GM12878 (cell line): Measurements from ENCODE around the gene PPM1A. TPM values are rescaled to one million over a fixed set of nuclear protein-coding genes. Genes with fewer than 3 reads are reported as not detected.

Source experiments
- BACH1 ChIP-seq: fragments of 450-650 bp; IDR thresholded peaks from 2 replicates; pipeline ENCODE4 v1.6.1; 2017; ENCODE audit warnings: mild to moderate bottlenecking, borderline replicate concordance
- BCL11A ChIP-seq: IDR thresholded peaks from 2 replicates; pipeline ENCODE4 v1.6.1; 2011; ENCODE audit warnings: low read depth, low read length
- CEBPB ChIP-seq, 2 experiments: fragments of 150-350 bp in 1 of 2; IDR thresholded peaks; 2 replicates each; pipeline ENCODE4 v1.6.1; 2012 to 2014; ENCODE audit warnings: low read depth in 2 of 2, low read length in 2 of 2, borderline replicate concordance in 1 of 2, inconsistent platforms in 1 of 2
- HCFC1 ChIP-seq: fragments of 150-350 bp; IDR thresholded peaks from 2 replicates; pipeline ENCODE4 v1.6.1; 2014; ENCODE audit warnings: low read length
- MEF2B ChIP-seq: fragments of 450-650 bp; IDR thresholded peaks from 2 replicates; pipeline ENCODE4 v1.6.1; 2018; ENCODE audit warnings: mild to moderate bottlenecking, moderate library complexity; ENCODE audit not compliant: partially characterized antibody, poor library complexity, severe bottlenecking
- NFIC ChIP-seq: IDR thresholded peaks from 2 replicates; pipeline ENCODE4 v1.6.1; 2012; ENCODE audit warnings: low read depth, mild to moderate bottlenecking, inconsistent platforms, low read length, moderate library complexity
- NR2C2 ChIP-seq: IDR thresholded peaks from 2 replicates; pipeline ENCODE4 v1.6.1; 2011; ENCODE audit warnings: borderline replicate concordance, low read depth; ENCODE audit not compliant: control insufficient read depth, insufficient read length
- SRF ChIP-seq, 2 experiments: IDR thresholded peaks; 2 replicates each; pipeline ENCODE4 v1.6.1; 2011; ENCODE audit warnings: low read depth in 2 of 2, low read length in 2 of 2, mild to moderate bottlenecking in 1 of 2, moderate library complexity in 1 of 2
- polyA plus RNA-seq, 11 experiments: library from polyadenylated mRNA; depleted of rRNA in 4 of 11; unstranded in 6 of 11; stranded (reverse) in 5 of 11; fragments of >200 nt; fragmentation: Nextera tagmentation in 4 of 11; fragmentation: Illumina TruSeq in 1 of 11; extraction: Ambion mirVana in 4 of 11; extraction: Trizol in 1 of 11; gene quantifications; 1 replicate in 1 of 11; 2 replicates in 10 of 11; pipeline versions ENCODE4 v1.2.1 to v1.2.3, GENCODE V29; 2011 to 2016; ENCODE audit warnings: inconsistent platforms in 2 of 11, missing spikeins in 2 of 11, low read depth in 1 of 11
- total RNA-seq, 4 experiments: library from RNA; depleted of rRNA in 3 of 4; stranded (reverse); fragments of >200 nt in 3 of 4; fragmentation: Illumina TruSeq in 1 of 4; extraction: Trizol in 1 of 4; gene quantifications; 2 replicates each; pipeline versions ENCODE4 v1.2.1 to v1.2.3, GENCODE V29; 2013 to 2021
- TF ChIP-seq, protein P1 (sequence below): fragments of 450-650 bp; IDR thresholded peaks from 2 replicates; pipeline ENCODE4 v1.6.1; 2017; ENCODE audit warnings: mild to moderate bottlenecking, moderate library complexity
- TF ChIP-seq, protein P2 (sequence below): IDR thresholded peaks from 2 replicates; pipeline ENCODE4 v1.6.1; 2011; ENCODE audit warnings: borderline replicate concordance, low read depth, mild to moderate bottlenecking, moderate library complexity, mixed read lengths, low read length; ENCODE audit not compliant: insufficient read depth; ENCODE audit errors: extremely low read length
- TF ChIP-seq, protein P3 (sequence below): fragments of 450-650 bp; IDR thresholded peaks from 2 replicates; pipeline ENCODE4 v1.6.1; 2016; ENCODE audit warnings: mild to moderate bottlenecking
- TF ChIP-seq, protein P4 (sequence below): IDR thresholded peaks from 2 replicates; pipeline ENCODE4 v1.6.1; 2012; ENCODE audit warnings: low read depth, low read length, improper control_type of control experiment
- TF ChIP-seq, protein P5 (sequence below): fragments of 450-650 bp; IDR thresholded peaks from 2 replicates; pipeline ENCODE4 v1.6.1; 2017; ENCODE audit warnings: mild to moderate bottlenecking, low read depth, inconsistent platforms; ENCODE audit not compliant: poor library complexity, severe bottlenecking

Gene PPM1A
- total and polyA plus RNA-seq, 10 of the 15 experiments (the other 5 are each of a cell fraction or from before 2014, with no cell fraction given): 16.8 to 124 (median 47.0) TPM

DNA sequence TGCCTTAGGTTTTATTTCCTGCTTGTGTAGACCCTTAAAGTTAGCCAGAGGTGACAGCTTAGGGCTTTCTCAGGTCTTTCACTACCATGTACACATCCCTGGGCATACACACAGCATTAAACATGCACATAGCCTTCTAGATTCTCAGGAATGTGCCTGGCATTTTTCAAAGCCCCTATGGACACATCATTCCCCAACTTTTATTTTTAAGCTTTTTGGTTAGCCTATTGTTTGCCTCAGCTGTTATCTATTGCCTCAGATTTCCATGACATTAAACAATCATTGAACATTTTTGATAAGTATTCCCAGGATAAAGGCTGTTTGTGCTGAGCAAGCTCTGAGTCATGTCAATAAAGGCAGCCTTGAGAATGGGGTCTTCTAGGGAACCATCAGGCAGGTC lies 15.1 kb upstream of the PPM1A start (continued):
- TF ChIP-seq, protein P1, sequence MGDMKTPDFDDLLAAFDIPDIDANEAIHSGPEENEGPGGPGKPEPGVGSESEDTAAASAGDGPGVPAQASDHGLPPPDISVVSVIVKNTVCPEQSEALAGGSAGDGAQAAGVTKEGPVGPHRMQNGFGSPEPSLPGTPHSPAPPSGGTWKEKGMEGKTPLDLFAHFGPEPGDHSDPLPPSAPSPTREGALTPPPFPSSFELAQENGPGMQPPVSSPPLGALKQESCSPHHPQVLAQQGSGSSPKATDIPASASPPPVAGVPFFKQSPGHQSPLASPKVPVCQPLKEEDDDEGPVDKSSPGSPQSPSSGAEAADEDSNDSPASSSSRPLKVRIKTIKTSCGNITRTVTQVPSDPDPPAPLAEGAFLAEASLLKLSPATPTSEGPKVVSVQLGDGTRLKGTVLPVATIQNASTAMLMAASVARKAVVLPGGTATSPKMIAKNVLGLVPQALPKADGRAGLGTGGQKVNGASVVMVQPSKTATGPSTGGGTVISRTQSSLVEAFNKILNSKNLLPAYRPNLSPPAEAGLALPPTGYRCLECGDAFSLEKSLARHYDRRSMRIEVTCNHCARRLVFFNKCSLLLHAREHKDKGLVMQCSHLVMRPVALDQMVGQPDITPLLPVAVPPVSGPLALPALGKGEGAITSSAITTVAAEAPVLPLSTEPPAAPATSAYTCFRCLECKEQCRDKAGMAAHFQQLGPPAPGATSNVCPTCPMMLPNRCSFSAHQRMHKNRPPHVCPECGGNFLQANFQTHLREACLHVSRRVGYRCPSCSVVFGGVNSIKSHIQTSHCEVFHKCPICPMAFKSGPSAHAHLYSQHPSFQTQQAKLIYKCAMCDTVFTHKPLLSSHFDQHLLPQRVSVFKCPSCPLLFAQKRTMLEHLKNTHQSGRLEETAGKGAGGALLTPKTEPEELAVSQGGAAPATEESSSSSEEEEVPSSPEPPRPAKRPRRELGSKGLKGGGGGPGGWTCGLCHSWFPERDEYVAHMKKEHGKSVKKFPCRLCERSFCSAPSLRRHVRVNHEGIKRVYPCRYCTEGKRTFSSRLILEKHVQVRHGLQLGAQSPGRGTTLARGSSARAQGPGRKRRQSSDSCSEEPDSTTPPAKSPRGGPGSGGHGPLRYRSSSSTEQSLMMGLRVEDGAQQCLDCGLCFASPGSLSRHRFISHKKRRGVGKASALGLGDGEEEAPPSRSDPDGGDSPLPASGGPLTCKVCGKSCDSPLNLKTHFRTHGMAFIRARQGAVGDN: no peak
- TF ChIP-seq, protein P2, sequence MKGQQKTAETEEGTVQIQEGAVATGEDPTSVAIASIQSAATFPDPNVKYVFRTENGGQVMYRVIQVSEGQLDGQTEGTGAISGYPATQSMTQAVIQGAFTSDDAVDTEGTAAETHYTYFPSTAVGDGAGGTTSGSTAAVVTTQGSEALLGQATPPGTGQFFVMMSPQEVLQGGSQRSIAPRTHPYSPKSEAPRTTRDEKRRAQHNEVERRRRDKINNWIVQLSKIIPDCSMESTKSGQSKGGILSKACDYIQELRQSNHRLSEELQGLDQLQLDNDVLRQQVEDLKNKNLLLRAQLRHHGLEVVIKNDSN: no peak
- TF ChIP-seq MEF2B (no peak), BACH1 (no peak), HCFC1 (no peak), CEBPB (IDR thresholded peaks at IDR 0.05; ENCODE audit: borderline replicate concordance in 1 of 2, low read depth in 2 of 2, low read length in 2 of 2) (no peak), SRF (IDR thresholded peaks at IDR 0.05; ENCODE audit: low read depth in 2 of 2, low read length in 2 of 2) (no peak), NR2C2 (no peak), NFIC (no peak), BCL11A (no peak)
- TF ChIP-seq, protein P3, sequence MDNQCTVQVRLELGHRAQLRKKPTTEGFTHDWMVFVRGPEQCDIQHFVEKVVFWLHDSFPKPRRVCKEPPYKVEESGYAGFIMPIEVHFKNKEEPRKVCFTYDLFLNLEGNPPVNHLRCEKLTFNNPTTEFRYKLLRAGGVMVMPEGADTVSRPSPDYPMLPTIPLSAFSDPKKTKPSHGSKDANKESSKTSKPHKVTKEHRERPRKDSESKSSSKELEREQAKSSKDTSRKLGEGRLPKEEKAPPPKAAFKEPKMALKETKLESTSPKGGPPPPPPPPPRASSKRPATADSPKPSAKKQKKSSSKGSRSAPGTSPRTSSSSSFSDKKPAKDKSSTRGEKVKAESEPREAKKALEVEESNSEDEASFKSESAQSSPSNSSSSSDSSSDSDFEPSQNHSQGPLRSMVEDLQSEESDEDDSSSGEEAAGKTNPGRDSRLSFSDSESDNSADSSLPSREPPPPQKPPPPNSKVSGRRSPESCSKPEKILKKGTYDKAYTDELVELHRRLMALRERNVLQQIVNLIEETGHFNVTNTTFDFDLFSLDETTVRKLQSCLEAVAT: no peak
- TF ChIP-seq, protein P4, sequence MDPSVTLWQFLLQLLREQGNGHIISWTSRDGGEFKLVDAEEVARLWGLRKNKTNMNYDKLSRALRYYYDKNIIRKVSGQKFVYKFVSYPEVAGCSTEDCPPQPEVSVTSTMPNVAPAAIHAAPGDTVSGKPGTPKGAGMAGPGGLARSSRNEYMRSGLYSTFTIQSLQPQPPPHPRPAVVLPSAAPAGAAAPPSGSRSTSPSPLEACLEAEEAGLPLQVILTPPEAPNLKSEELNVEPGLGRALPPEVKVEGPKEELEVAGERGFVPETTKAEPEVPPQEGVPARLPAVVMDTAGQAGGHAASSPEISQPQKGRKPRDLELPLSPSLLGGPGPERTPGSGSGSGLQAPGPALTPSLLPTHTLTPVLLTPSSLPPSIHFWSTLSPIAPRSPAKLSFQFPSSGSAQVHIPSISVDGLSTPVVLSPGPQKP: no peak
- TF ChIP-seq, protein P5, sequence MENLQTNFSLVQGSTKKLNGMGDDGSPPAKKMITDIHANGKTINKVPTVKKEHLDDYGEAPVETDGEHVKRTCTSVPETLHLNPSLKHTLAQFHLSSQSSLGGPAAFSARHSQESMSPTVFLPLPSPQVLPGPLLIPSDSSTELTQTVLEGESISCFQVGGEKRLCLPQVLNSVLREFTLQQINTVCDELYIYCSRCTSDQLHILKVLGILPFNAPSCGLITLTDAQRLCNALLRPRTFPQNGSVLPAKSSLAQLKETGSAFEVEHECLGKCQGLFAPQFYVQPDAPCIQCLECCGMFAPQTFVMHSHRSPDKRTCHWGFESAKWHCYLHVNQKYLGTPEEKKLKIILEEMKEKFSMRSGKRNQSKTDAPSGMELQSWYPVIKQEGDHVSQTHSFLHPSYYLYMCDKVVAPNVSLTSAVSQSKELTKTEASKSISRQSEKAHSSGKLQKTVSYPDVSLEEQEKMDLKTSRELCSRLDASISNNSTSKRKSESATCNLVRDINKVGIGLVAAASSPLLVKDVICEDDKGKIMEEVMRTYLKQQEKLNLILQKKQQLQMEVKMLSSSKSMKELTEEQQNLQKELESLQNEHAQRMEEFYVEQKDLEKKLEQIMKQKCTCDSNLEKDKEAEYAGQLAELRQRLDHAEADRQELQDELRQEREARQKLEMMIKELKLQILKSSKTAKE: no peak
